Measurements from ENCODE around the gene UBE2K. TPM values are rescaled to one million over a fixed set of nuclear protein-coding genes. Genes with fewer than 3 reads are reported as not detected.
"Not testable (repeated sequence)": the region's sequence is repeated elsewhere in the genome, so short reads cannot be mapped to it uniquely, and the experiment has no call there.

The UBE2K gene
- total RNA-seq, 1 donor from 2014 or later: 21.4 TPM

DNA sequence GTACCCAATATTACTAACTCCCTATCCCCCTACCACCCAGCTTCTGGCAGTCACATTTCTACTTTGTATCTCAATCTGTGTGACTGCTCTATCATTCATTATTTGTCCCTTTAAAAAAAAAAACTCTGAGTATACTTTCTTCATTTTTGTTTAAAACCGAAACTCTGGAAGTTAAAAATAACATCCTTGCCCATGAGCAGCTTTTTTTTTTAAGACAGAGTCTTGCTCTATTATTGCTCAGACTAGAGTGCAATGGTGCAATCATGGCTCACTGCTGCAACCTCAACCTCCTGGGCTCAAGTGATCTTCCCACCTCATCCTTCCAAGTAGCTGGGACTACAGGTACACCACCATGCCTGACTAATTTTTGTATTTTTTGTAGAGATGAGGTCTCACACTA is 15.8 kb downstream of the UBE2K start:
- intact Hi-C loops (cut with DNase I): no loop called here
- Histone ChIP-seq H3K9me3 (no peaks in the 10 kb centered on the region), H3K4me1 (peaks cover 36% of the 10 kb centered on the region), H3K27me3 (no peaks in the 10 kb centered on the region), H3K27ac (no peak overlapping the region), H3K4me3 (no peak overlapping the region), H3K36me3 (no peaks in the 10 kb centered on the region)
- TF ChIP-seq POLR2A (IDR thresholded peaks at IDR 0.05) (no peak), POLR2AphosphoS5 (IDR thresholded peaks at IDR 0.05; ENCODE audit: insufficient read depth in 1 of 2, low read depth in 1 of 2) (no peak)
- TF ChIP-seq, protein P1, sequence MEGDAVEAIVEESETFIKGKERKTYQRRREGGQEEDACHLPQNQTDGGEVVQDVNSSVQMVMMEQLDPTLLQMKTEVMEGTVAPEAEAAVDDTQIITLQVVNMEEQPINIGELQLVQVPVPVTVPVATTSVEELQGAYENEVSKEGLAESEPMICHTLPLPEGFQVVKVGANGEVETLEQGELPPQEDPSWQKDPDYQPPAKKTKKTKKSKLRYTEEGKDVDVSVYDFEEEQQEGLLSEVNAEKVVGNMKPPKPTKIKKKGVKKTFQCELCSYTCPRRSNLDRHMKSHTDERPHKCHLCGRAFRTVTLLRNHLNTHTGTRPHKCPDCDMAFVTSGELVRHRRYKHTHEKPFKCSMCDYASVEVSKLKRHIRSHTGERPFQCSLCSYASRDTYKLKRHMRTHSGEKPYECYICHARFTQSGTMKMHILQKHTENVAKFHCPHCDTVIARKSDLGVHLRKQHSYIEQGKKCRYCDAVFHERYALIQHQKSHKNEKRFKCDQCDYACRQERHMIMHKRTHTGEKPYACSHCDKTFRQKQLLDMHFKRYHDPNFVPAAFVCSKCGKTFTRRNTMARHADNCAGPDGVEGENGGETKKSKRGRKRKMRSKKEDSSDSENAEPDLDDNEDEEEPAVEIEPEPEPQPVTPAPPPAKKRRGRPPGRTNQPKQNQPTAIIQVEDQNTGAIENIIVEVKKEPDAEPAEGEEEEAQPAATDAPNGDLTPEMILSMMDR (IDR thresholded peaks at IDR 0.05): no peak
- DNase-seq (ENCODE audit: extremely low spot score in 2 of 2): no peak

DNA sequence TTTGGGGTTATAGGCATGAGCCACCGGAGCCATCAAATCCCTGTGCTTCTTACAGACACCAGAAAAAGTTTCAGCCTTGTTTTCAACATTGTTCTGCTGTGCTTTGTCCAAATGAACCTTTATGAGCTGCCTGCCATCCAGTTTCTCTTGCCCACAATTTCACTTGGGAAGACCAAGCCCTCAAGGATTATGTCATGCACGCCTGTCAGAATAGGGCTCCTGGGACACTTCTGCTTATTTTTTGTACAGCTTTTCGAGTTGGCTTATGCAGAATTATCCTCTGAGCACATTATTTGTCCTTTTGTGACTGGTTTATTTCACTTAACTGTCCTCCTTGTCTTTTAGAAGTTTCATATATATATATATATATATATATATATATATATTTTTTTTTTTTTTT is 16.2 kb downstream of the UBE2K start:
- H3K27me3 ChIP-seq: no peaks in the 10 kb centered on the region
- H3K36me3 ChIP-seq: no peaks in the 10 kb centered on the region
- H3K4me1 ChIP-seq: peaks cover 36% of the 10 kb centered on the region
- no peaks in the 10 kb centered on the region for H3K9me3 ChIP-seq
- no peak overlapping the region for H3K4me3 ChIP-seq
- intact Hi-C loops (cut with DNase I): no loop called here
- no peak for DNase-seq (ENCODE audit: extremely low spot score in 2 of 2)
- TF ChIP-seq POLR2AphosphoS5 (IDR thresholded peaks at IDR 0.05; ENCODE audit: insufficient read depth in 1 of 2, low read depth in 1 of 2) (no peak), POLR2A (IDR thresholded peaks at IDR 0.05) (no peak)
- TF ChIP-seq, protein P1 (IDR thresholded peaks at IDR 0.05): no peak
- H3K27ac ChIP-seq: no peak overlapping the region

DNA sequence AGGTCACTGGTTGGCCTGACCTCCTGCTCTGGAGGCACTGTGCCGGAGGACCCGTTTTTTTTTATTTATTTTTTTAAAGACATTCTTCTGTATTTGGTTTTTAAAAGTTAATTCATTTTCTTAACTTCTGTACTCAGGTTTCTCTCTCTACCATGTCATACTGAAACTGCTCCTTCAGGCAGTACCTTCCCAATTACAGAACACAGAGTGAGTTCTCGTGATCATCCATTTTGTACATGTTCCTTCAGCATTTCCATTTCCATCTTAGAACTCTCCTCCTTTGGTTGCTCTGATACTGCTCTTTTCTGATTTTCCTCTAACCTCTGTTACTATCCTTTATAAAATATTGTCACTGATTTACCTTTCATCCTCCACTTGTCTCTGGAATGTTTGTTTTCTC is 17.9 kb downstream of the UBE2K start:
- H3K4me1 ChIP-seq: peaks cover 37% of the 10 kb centered on the region

DNA sequence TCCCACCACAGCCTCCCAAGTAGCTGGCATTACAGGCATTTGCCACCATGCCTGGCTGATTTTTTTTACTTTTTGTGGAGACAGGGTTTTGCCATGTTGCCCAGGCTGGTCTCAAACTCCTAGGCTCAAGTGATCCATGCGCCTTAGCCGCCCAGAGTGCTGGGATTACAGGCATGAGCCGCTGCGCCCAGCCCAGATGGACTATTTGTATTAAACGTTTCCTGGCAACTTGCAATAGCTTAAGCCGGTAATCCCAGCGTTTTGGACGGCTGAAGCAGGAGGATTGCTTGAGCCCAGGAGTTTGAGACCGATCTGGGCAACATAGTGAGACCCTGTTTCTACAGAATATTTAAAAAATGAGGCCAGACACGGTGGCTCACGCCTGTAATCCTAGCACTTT is 18.4 kb downstream of the UBE2K start:
- intact Hi-C loops (cut with DNase I): no loop called here
- no peaks in the 10 kb centered on the region for H3K9me3 ChIP-seq
- no peak overlapping the region for H3K4me3 ChIP-seq
- H3K36me3 ChIP-seq: no peaks in the 10 kb centered on the region
- H3K4me1 ChIP-seq: peaks cover 37% of the 10 kb centered on the region
- DNase-seq (ENCODE audit: extremely low spot score in 2 of 2): no peak
- no peak overlapping the region for H3K27ac ChIP-seq
- no peak for TF ChIP-seq POLR2AphosphoS5 (IDR thresholded peaks at IDR 0.05; ENCODE audit: insufficient read depth in 1 of 2, low read depth in 1 of 2)
- TF ChIP-seq, protein P1 (IDR thresholded peaks at IDR 0.05): no peak
- no peak for TF ChIP-seq POLR2A (IDR thresholded peaks at IDR 0.05)
- H3K27me3 ChIP-seq: no peaks in the 10 kb centered on the region

More for the DNA sequence above, 17.9 kb downstream of the UBE2K start:
- intact Hi-C loops (cut with DNase I): no loop called here
- Histone ChIP-seq H3K27me3 (no peaks in the 10 kb centered on the region), H3K4me3 (no peak overlapping the region), H3K36me3 (no peaks in the 10 kb centered on the region), H3K27ac (no peak overlapping the region), H3K9me3 (no peaks in the 10 kb centered on the region)
- TF ChIP-seq POLR2A (IDR thresholded peaks at IDR 0.05): no peak
- no peak for DNase-seq (ENCODE audit: extremely low spot score in 2 of 2)

DNA sequence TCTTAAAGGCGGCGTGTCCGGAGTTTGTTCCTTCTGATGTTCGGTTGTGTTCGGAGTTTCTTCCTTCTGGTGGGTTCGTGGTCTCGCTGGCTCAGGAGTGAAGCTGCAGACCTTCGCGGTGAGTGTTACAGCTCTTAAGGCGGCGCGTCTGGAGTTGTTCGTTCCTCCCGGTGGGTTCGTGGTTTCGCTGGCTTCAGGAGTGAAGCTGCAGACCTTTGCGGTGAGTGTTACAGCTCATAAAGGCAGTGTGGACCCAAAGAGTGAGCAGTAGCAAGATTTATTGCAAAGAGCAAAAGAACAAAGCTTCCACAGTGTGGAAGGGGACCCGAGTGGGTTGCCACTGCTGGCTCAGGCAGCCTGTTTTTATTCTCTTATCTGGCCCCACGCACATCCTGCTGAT is 19.8 kb downstream of the UBE2K start:
- intact Hi-C loops (cut with DNase I): not testable (repeated sequence)
- peaks cover 35% of the 10 kb centered on the region for H3K4me1 ChIP-seq

DNA sequence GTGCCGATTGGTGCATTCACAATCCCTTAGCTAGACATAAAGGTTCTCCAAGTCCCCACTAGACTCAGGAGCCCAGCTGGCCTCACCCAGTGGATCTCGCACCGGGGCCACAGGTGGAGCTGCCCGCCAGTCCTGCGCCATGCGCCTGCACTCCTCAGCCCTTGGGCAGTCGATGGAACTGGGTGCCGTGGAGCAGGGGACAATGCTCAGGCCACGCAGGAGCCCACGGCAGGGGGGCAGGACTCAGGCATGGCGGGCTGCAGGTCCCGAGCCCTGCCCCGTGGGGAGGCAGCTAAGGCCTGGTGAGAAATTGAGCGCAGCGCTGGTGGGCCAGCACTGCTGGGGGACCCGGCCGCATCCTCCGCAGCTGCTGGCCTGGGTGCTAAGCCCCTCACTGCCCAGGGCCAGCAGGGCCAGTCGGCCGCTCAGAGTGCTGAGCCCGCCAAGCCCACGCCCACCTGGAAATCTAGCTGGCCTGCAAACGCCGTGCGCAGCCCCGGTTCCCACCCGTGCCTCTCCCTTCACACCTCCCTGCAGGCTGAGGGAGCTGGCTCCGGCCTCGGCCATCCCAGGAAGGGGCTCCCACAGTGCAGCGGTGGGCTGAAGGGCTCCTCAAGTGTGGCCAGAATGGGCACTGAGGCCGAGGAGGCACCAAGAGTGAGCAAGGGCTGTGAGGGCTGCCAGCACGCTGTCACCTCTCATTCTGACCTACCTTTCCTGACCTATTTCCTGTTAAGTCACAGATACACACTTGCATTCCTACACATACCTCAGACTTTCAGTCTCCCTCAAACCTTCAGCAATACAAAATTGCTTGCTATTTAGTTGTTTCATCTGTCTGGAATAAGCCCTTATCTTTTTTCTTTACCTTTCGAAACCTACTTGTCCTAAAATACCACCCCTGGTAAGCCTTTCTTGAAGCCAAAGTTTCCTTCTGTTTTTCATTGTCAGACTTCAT is 20.7 kb downstream of the UBE2K start:
- intact Hi-C loops (cut with DNase I): no loop called here
- Histone ChIP-seq H3K4me1 (peaks cover 26% of the 10 kb centered on the region), H3K4me3 (no peak overlapping the region), H3K27ac (no peak overlapping the region), H3K27me3 (no peaks in the 10 kb centered on the region), H3K36me3 (no peaks in the 10 kb centered on the region), H3K9me3 (no peaks in the 10 kb centered on the region)
- no peak for DNase-seq (ENCODE audit: extremely low spot score in 2 of 2)
- no peak for TF ChIP-seq POLR2A (IDR thresholded peaks at IDR 0.05)
- TF ChIP-seq POLR2AphosphoS5 (IDR thresholded peaks at IDR 0.05; ENCODE audit: insufficient read depth in 1 of 2, low read depth in 1 of 2): no peak
- TF ChIP-seq, protein P1 (IDR thresholded peaks at IDR 0.05): no peak

More for the DNA sequence above, 19.8 kb downstream of the UBE2K start:
- H3K36me3 ChIP-seq; H3K27ac ChIP-seq; H3K9me3 ChIP-seq; DNase-seq (ENCODE audit: extremely low spot score in 2 of 2); H3K4me3 ChIP-seq; H3K27me3 ChIP-seq: not testable (repeated sequence)

Measured in vagina (tissue), 2 donors.